ENCODE results near the gene KLHL29.
A peak's percentile ranks its signal among the peaks of the same experiment; 100 is the strongest.

The KLHL29 gene

GRCh38 chr2:23541503-23542229 lies 156.7 kb downstream of the KLHL29 start:
- no peak overlapping the region for H3K4ac ChIP-seq (ENCODE audit: low read length)
- no peak overlapping the region for H3K4me3 ChIP-seq (ENCODE audit: low read length in 2 of 2)
- H3K18ac ChIP-seq (ENCODE audit: low read length): peak overlapping the region; percentile 44
- no peak overlapping the region for H3K27ac ChIP-seq (replicated peaks; ENCODE audit: low read length)
- H2AK5ac ChIP-seq (ENCODE audit: low read depth, low read length): no peak overlapping the region
- no peak overlapping the region for H3K23ac ChIP-seq (ENCODE audit: low read depth, low read length, poor library complexity)
- no peak overlapping the region for H3K14ac ChIP-seq (ENCODE audit: low read length)
- H3K9ac ChIP-seq (ENCODE audit: low read depth, low read length, poor library complexity): no peak overlapping the region
- H2BK5ac ChIP-seq (ENCODE audit: low read length): no peak overlapping the region
- no peak overlapping the region for H2BK12ac ChIP-seq (ENCODE audit: low read length)
- H4K8ac ChIP-seq (ENCODE audit: low read depth, low read length): no peak overlapping the region
- H2BK120ac ChIP-seq (ENCODE audit: low read depth, low read length): no peak overlapping the region
- no peak overlapping the region for H2AFZ ChIP-seq (ENCODE audit: low read length)
- H3K27me3 ChIP-seq (ENCODE audit: control insufficient read depth in 3 of 3, insufficient read depth in 3 of 3, low read depth in 1 of 3, low read length in 3 of 3): no peaks in the 10 kb centered on the region
- H4K91ac ChIP-seq (ENCODE audit: low read depth, low read length, poor library complexity): no peak overlapping the region
- H3K9me3 ChIP-seq (replicated peaks in 1 of 2; ENCODE audit: control insufficient read depth in 2 of 2, insufficient read depth in 1 of 2, low read depth in 1 of 2, low read length in 2 of 2): no peaks in the 10 kb centered on the region
- H3K36me3 ChIP-seq (replicated peaks in 1 of 2; ENCODE audit: control insufficient read depth in 2 of 2, insufficient read depth in 2 of 2, low read length in 2 of 2): no peaks in the 10 kb centered on the region
- DNase-seq (ENCODE audit: low spot score): no peak
- no peak overlapping the region for H2BK15ac ChIP-seq (ENCODE audit: low read length)
- no peak overlapping the region for H3K4me2 ChIP-seq (ENCODE audit: insufficient read depth, low read length, poor library complexity, severe bottlenecking)
- H3K79me1 ChIP-seq (ENCODE audit: low read depth, low read length): no peaks in the 10 kb centered on the region
- no CpG with 5 or more reads among the region's 7 CpGs for WGBS, 2 donors (ENCODE audit: extremely low coverage in 2 of 2, insufficient read length in 2 of 2, insufficient replicate concordance in 1 of 2)
- peaks cover 8% of the 10 kb centered on the region in 2 donors for H3K4me1 ChIP-seq (ENCODE audit: control insufficient read depth in 2 of 2, insufficient read depth in 1 of 2, low read depth in 1 of 2, low read length in 2 of 2)

DNA sequence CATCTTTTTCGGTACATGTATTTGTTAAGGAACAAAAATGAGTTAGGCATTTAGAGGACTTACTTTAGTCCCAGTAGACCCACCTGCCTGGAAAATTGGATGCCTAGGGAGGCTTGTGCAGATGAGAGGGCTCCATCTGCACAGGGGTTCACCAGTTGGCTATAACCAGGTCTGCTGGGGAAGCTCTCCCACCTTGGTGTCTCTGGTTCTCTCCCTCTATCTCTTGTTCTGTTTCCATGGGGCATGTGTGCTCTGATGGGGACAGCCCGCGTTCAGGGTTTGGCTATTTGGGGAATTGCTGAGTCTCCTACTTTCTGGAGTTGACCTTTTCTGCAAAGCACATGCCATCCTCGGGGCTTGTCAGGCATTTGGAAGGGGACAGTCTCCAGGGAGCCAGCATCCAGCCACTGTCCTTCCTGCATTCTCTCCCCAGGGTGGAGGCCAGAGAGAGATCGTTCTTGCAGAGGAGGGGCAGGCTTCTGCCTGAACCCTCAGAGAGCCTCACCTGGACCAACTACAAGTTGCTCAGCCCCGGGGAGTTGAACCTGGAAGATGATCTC lies 157.3 kb downstream of the KLHL29 start:
- H3K27ac ChIP-seq (replicated peaks; ENCODE audit: low read length): no peak overlapping the region

GRCh38 chr2:23543302-23543701 lies 158.3 kb downstream of the KLHL29 start:
- Histone ChIP-seq H3K36me3 (replicated peaks in 1 of 2; ENCODE audit: control insufficient read depth in 2 of 2, insufficient read depth in 2 of 2, low read length in 2 of 2) (no peaks in the 10 kb centered on the region), H2BK15ac (ENCODE audit: low read length) (no peak overlapping the region), H3K23ac (ENCODE audit: low read depth, low read length, poor library complexity) (no peak overlapping the region), H3K79me1 (ENCODE audit: low read depth, low read length) (no peaks in the 10 kb centered on the region), H4K91ac (ENCODE audit: low read depth, low read length, poor library complexity) (no peak overlapping the region), H3K4me2 (ENCODE audit: insufficient read depth, low read length, poor library complexity, severe bottlenecking) (no peak overlapping the region), H3K4me1 (ENCODE audit: control insufficient read depth in 2 of 2, insufficient read depth in 1 of 2, low read depth in 1 of 2, low read length in 2 of 2) (peaks cover 8% of the 10 kb centered on the region in 2 donors), H3K9me3 (replicated peaks in 1 of 2; ENCODE audit: control insufficient read depth in 2 of 2, insufficient read depth in 1 of 2, low read depth in 1 of 2, low read length in 2 of 2) (no peaks in the 10 kb centered on the region), H2AFZ (ENCODE audit: low read length) (no peak overlapping the region), H3K14ac (ENCODE audit: low read length) (no peak overlapping the region), H2BK5ac (ENCODE audit: low read length) (no peak overlapping the region), H3K4ac (ENCODE audit: low read length) (no peak overlapping the region), H2AK5ac (ENCODE audit: low read depth, low read length) (no peak overlapping the region), H3K27ac (replicated peaks; ENCODE audit: low read length) (no peak overlapping the region), H2BK12ac (ENCODE audit: low read length) (no peak overlapping the region), H3K27me3 (ENCODE audit: control insufficient read depth in 3 of 3, insufficient read depth in 3 of 3, low read depth in 1 of 3, low read length in 3 of 3) (no peaks in the 10 kb centered on the region), H3K4me3 (ENCODE audit: low read length in 2 of 2) (no peak overlapping the region), H2BK120ac (ENCODE audit: low read depth, low read length) (no peak overlapping the region), H3K18ac (ENCODE audit: low read length) (peak overlapping the region; percentile 5), H4K8ac (ENCODE audit: low read depth, low read length) (no peak overlapping the region), H3K9ac (ENCODE audit: low read depth, low read length, poor library complexity) (no peak overlapping the region)
- no CpG with 5 or more reads among the region's 10 CpGs for WGBS, 2 donors (ENCODE audit: extremely low coverage in 2 of 2, insufficient read length in 2 of 2, insufficient replicate concordance in 1 of 2)
- no peak for DNase-seq (ENCODE audit: low spot score)

More for the DNA sequence above, 157.3 kb downstream of the KLHL29 start:
- Histone ChIP-seq H2AK5ac (ENCODE audit: low read depth, low read length) (peak overlapping the region; percentile 15), H3K14ac (ENCODE audit: low read length) (no peak overlapping the region), H3K18ac (ENCODE audit: low read length) (no peak overlapping the region), H3K4me1 (ENCODE audit: control insufficient read depth in 2 of 2, insufficient read depth in 1 of 2, low read depth in 1 of 2, low read length in 2 of 2) (peaks cover 8% of the 10 kb centered on the region in 2 donors), H3K27me3 (ENCODE audit: control insufficient read depth in 3 of 3, insufficient read depth in 3 of 3, low read depth in 1 of 3, low read length in 3 of 3) (no peaks in the 10 kb centered on the region), H2AFZ (ENCODE audit: low read length) (no peak overlapping the region), H3K79me1 (ENCODE audit: low read depth, low read length) (no peaks in the 10 kb centered on the region), H3K4me2 (ENCODE audit: insufficient read depth, low read length, poor library complexity, severe bottlenecking) (no peak overlapping the region), H2BK5ac (ENCODE audit: low read length) (no peak overlapping the region), H3K9me3 (replicated peaks in 1 of 2; ENCODE audit: control insufficient read depth in 2 of 2, insufficient read depth in 1 of 2, low read depth in 1 of 2, low read length in 2 of 2) (no peaks in the 10 kb centered on the region), H3K23ac (ENCODE audit: low read depth, low read length, poor library complexity) (no peak overlapping the region), H4K8ac (ENCODE audit: low read depth, low read length) (no peak overlapping the region), H3K4me3 (ENCODE audit: low read length in 2 of 2) (no peak overlapping the region), H4K91ac (ENCODE audit: low read depth, low read length, poor library complexity) (no peak overlapping the region), H3K4ac (ENCODE audit: low read length) (no peak overlapping the region), H3K9ac (ENCODE audit: low read depth, low read length, poor library complexity) (no peak overlapping the region), H2BK15ac (ENCODE audit: low read length) (no peak overlapping the region), H2BK12ac (ENCODE audit: low read length) (no peak overlapping the region), H2BK120ac (ENCODE audit: low read depth, low read length) (no peak overlapping the region), H3K36me3 (replicated peaks in 1 of 2; ENCODE audit: control insufficient read depth in 2 of 2, insufficient read depth in 2 of 2, low read length in 2 of 2) (no peaks in the 10 kb centered on the region)
- WGBS, 2 donors (ENCODE audit: extremely low coverage in 2 of 2, insufficient read length in 2 of 2, insufficient replicate concordance in 1 of 2): no CpG with 5 or more reads among the region's 6 CpGs
- DNase-seq (ENCODE audit: low spot score): no peak

GRCh38 chr2:23543728-23544127 lies 158.7 kb downstream of the KLHL29 start:
- Histone ChIP-seq H3K27ac (replicated peaks; ENCODE audit: low read length) (no peak overlapping the region), H3K4me3 (ENCODE audit: low read length in 2 of 2) (no peak overlapping the region), H3K4ac (ENCODE audit: low read length) (no peak overlapping the region), H2BK12ac (ENCODE audit: low read length) (no peak overlapping the region), H2AFZ (ENCODE audit: low read length) (no peak overlapping the region), H3K79me1 (ENCODE audit: low read depth, low read length) (no peaks in the 10 kb centered on the region), H3K23ac (ENCODE audit: low read depth, low read length, poor library complexity) (no peak overlapping the region), H3K36me3 (replicated peaks in 1 of 2; ENCODE audit: control insufficient read depth in 2 of 2, insufficient read depth in 2 of 2, low read length in 2 of 2) (no peaks in the 10 kb centered on the region), H4K91ac (ENCODE audit: low read depth, low read length, poor library complexity) (no peak overlapping the region), H2BK120ac (ENCODE audit: low read depth, low read length) (no peak overlapping the region), H2BK15ac (ENCODE audit: low read length) (no peak overlapping the region), H3K4me1 (ENCODE audit: control insufficient read depth in 2 of 2, insufficient read depth in 1 of 2, low read depth in 1 of 2, low read length in 2 of 2) (peaks cover 8% of the 10 kb centered on the region in 2 donors), H3K9ac (ENCODE audit: low read depth, low read length, poor library complexity) (no peak overlapping the region), H4K8ac (ENCODE audit: low read depth, low read length) (no peak overlapping the region), H2BK5ac (ENCODE audit: low read length) (no peak overlapping the region), H3K14ac (ENCODE audit: low read length) (peak overlapping the region; percentile 1), H2AK5ac (ENCODE audit: low read depth, low read length) (no peak overlapping the region), H3K27me3 (ENCODE audit: control insufficient read depth in 3 of 3, insufficient read depth in 3 of 3, low read depth in 1 of 3, low read length in 3 of 3) (no peaks in the 10 kb centered on the region), H3K9me3 (replicated peaks in 1 of 2; ENCODE audit: control insufficient read depth in 2 of 2, insufficient read depth in 1 of 2, low read depth in 1 of 2, low read length in 2 of 2) (no peaks in the 10 kb centered on the region), H3K18ac (ENCODE audit: low read length) (no peak overlapping the region), H3K4me2 (ENCODE audit: insufficient read depth, low read length, poor library complexity, severe bottlenecking) (no peak overlapping the region)
- WGBS, 2 donors (ENCODE audit: extremely low coverage in 2 of 2, insufficient read length in 2 of 2, insufficient replicate concordance in 1 of 2): no CpG with 5 or more reads among the region's 9 CpGs
- DNase-seq (ENCODE audit: low spot score): no peak
